ENCODE data around the gene KRTAP3-3.

The KRTAP3-3 gene

GRCh38 chr17:40962059-40962561, 31.9 kb downstream of the KRTAP3-3 start:
- no peak overlapping the region for H3K4me3 ChIP-seq (replicated peaks in 1 of 2; ENCODE audit: low read depth in 2 of 2, low read length in 2 of 2)
- TF ChIP-seq CTCF (IDR thresholded peaks at IDR 0.05; ENCODE audit: low read depth, low read length), result no peak
- DNase-seq (ENCODE audit: low read depth in 2 of 2), result no peak

- TF ChIP-seq CTCF (IDR thresholded peaks at IDR 0.05; ENCODE audit: low read depth, low read length), result no peak
- H3K4me3 ChIP-seq (replicated peaks in 1 of 2; ENCODE audit: low read depth in 2 of 2, low read length in 2 of 2), result no peak overlapping the region
- DNase-seq (ENCODE audit: low read depth in 2 of 2), result no peak
Observed at GRCh38 chr17:40961591-40961990, 32.4 kb downstream of the KRTAP3-3 start.

- DNase-seq (ENCODE audit: low read depth in 2 of 2), result peak; percentile 9 to 39
- no peak overlapping the region for H3K4me3 ChIP-seq (replicated peaks in 1 of 2; ENCODE audit: low read depth in 2 of 2, low read length in 2 of 2)
- TF ChIP-seq CTCF (IDR thresholded peaks at IDR 0.05; ENCODE audit: low read depth, low read length), result no peak
Observed at GRCh38 chr17:40960144-40960543, 33.8 kb downstream of the KRTAP3-3 start.

GRCh38 chr17:40958086-40958953, 35.6 kb downstream of the KRTAP3-3 start:
- no peak for TF ChIP-seq CTCF (IDR thresholded peaks at IDR 0.05; ENCODE audit: low read depth, low read length)

GRCh38 chr17:40956401-40957254, 37.3 kb downstream of the KRTAP3-3 start:
- TF ChIP-seq CTCF (IDR thresholded peaks at IDR 0.05; ENCODE audit: low read depth, low read length), result no peak
- peak; percentile 13 to 84 for DNase-seq (ENCODE audit: low read depth in 2 of 2)
- no peak overlapping the region for H3K4me3 ChIP-seq (replicated peaks in 1 of 2; ENCODE audit: low read depth in 2 of 2, low read length in 2 of 2)

More at GRCh38 chr17:40958086-40958953, 35.6 kb downstream of the KRTAP3-3 start:
- DNase-seq (ENCODE audit: low read depth in 2 of 2), result no peak
- no peak overlapping the region for H3K4me3 ChIP-seq (replicated peaks in 1 of 2; ENCODE audit: low read depth in 2 of 2, low read length in 2 of 2)

GRCh38 chr17:40953881-40954280, 40.1 kb downstream of the KRTAP3-3 start:
- TF ChIP-seq CTCF (IDR thresholded peaks at IDR 0.05; ENCODE audit: low read depth, low read length), result no peak
- H3K4me3 ChIP-seq (replicated peaks in 1 of 2; ENCODE audit: low read depth in 2 of 2, low read length in 2 of 2), result no peak overlapping the region
- peak; percentile 2 to 82 for DNase-seq (ENCODE audit: low read depth in 2 of 2)

Data from cardiac fibroblast (primary cell).